Measurements from ENCODE around the gene LGALS7.

Gene LGALS7

DNA sequence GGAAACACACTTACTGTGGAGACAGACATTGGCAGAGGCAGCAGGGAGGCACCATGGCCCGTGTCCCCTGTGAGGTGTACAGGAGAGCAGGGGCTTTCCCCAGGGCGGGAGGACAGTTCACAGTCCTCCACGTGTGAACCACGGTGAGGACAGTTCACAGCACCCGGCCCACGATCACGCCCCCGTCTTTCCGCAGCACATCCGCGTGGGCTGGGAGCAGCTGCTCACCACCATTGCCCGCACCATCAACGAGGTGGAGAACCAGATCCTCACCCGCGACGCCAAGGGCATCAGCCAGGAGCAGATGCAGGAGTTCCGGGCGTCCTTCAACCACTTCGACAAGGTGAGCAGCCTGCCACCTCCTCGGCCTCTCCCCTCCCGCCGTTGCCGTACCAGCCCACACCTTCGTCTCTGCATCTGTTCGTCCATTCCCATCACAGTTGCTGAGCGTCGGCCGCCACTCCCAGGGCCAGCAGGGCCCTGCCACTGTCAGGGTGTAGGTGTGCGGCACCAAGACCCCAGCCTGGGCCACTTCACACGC, 46.5 kb downstream of the LGALS7 start:
- no peak for ATAC-seq
- peak; percentile 30 for DNase-seq

GRCh38 chr19:38726284-38726673, 47.0 kb downstream of the LGALS7 start:
- ATAC-seq: no peak

GRCh38 chr19:38725469-38726283, 47.6 kb downstream of the LGALS7 start:
- ATAC-seq (no peak), DNase-seq (no peak)

More at GRCh38 chr19:38726284-38726673, 47.0 kb downstream of the LGALS7 start:
- DNase-seq: no peak

GRCh38 chr19:38723990-38724854, 49.1 kb downstream of the LGALS7 start:
- no peak for ATAC-seq
- DNase-seq: no peak

GRCh38 chr19:38723606-38723965, 49.7 kb downstream of the LGALS7 start:
- DNase-seq (no peak), ATAC-seq (no peak)

- DNase-seq (no peak), ATAC-seq (no peak)
Measured at GRCh38 chr19:38722947-38723605, 50.2 kb downstream of the LGALS7 start.

- ATAC-seq: no peak
- no peak for DNase-seq
Measured at GRCh38 chr19:38721979-38722773, 51.1 kb downstream of the LGALS7 start.

GRCh38 chr19:38721496-38721895, 51.8 kb downstream of the LGALS7 start:
- DNase-seq (no peak), ATAC-seq (no peak)

All from stimulated activated naive CD8-positive, alpha-beta T cell treated with anti-CD3 and anti-CD28 coated beads, Interleukin-15, Interleukin-2, amounts not matched to agents 100 U/mL and 50 U/mL, for 24 hours (primary cell).